Measurements from ENCODE around the gene BAIAP3. TPM values are rescaled to one million over a fixed set of nuclear protein-coding genes. Genes with fewer than 3 reads are reported as not detected.

BAIAP3 gene
- total RNA-seq, 1 donor from 2014 or later, result 6.9 TPM

DNA sequence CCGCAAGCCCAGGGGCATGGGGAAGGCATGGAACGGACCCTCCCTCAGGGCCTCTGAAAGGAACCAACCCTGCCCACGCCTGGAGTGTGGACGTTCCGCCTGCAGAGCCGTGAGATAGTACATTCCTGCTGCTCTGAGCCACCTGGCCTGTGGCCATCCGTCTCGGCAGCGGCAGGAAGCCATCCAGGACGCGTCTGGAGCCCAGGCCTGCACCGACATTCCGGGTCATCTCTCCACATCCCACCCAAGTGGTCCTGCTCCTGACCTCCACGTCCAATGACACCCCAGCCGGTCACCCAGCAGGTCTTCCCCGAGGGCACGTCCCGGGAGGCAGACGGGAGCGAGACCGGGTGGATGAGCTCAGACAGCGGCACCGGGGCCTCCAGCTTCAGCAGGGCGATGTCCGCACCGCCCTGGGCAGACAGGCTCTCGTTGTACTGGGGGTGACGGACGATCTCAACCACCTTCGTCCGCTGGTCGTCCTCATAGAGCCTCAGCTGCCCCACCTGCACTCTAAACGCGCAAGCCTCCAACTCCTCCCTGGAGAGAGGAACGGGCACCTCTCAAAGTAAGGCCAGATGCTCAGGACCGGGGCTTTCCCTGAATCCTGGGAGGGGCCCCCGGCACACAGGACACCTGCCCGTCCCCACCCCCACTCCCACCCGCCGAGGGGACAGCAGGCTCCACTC lies 45.3 kb upstream of the BAIAP3 start:
- Mint-ChIP-seq H3K4me1 (ENCODE audit: unreplicated experiment) (peaks cover 11% of the 10 kb centered on the region), H3K27ac (no peak overlapping the region), H3K27me3 (peaks cover 44% of the 10 kb centered on the region), H3K36me3 (no peaks in the 10 kb centered on the region), H3K4me3 (no peak overlapping the region), H3K9me3 (no peaks in the 10 kb centered on the region)
- TF ChIP-seq, protein P1, sequence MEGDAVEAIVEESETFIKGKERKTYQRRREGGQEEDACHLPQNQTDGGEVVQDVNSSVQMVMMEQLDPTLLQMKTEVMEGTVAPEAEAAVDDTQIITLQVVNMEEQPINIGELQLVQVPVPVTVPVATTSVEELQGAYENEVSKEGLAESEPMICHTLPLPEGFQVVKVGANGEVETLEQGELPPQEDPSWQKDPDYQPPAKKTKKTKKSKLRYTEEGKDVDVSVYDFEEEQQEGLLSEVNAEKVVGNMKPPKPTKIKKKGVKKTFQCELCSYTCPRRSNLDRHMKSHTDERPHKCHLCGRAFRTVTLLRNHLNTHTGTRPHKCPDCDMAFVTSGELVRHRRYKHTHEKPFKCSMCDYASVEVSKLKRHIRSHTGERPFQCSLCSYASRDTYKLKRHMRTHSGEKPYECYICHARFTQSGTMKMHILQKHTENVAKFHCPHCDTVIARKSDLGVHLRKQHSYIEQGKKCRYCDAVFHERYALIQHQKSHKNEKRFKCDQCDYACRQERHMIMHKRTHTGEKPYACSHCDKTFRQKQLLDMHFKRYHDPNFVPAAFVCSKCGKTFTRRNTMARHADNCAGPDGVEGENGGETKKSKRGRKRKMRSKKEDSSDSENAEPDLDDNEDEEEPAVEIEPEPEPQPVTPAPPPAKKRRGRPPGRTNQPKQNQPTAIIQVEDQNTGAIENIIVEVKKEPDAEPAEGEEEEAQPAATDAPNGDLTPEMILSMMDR (conservative IDR thresholded peaks at IDR 0.05), result no peak
- no peak for DNase-seq (ENCODE audit: extremely low spot score, unreplicated experiment)

DNA sequence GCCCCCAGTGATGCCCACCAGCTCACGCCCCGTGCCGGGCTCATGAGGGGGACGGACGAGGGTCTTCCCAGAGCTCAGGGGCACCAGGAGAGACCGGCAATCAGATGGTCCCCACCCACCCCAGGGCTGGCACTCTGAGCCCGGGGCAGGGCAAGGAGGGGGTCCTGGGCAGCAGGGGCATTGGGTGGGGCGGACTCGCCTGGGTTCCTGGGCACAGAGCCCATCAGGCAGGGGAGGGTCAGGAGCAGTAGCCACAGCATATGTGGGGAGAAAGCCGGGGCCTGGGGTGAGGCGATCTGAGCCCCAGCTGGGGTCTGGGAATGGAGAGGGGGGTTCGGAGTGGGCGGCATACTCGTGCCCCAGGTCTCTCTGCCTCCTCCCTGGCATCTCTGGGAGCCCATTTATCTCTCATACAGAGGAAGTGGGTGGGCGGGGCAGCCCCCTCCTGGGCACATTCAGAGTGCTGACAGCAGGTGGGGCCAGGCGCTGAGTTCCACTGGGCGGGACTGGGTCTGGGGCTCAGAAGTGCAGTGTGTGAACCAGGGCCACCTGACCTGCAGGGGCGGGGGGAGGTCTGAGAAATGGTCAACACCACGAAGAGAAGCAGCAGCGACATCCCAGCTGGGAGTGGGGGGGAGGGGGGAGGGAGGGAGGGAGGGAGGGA lies 44.5 kb upstream of the BAIAP3 start:
- H3K4me1 Mint-ChIP-seq (ENCODE audit: unreplicated experiment), result peaks cover 11% of the 10 kb centered on the region
- no peak for DNase-seq (ENCODE audit: extremely low spot score, unreplicated experiment)
- no peaks in the 10 kb centered on the region for H3K9me3 Mint-ChIP-seq
- H3K27ac Mint-ChIP-seq, result no peak overlapping the region
- H3K27me3 Mint-ChIP-seq, result peaks cover 40% of the 10 kb centered on the region
- H3K4me3 Mint-ChIP-seq, result no peak overlapping the region
- H3K36me3 Mint-ChIP-seq, result no peaks in the 10 kb centered on the region
- TF ChIP-seq, protein P1 (conservative IDR thresholded peaks at IDR 0.05), result no peak

DNA sequence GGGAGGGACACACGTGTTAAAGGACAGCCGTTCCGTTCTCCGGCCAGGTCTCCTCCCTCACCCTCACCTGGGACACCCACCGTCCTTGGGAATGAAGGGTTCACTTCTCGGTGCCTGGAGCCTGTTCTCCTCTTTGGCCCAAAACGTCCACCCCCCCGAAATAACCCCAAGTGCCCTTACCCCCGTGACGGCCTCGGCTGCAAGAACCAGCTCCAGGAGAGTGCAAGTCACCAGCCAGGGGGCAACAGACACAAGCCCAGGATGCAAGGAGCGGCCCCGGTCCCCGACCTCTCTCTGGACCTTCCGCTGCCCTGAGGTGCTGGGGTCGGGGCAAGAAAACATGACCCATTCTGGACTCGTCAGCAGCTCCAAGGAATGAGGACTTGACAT lies 44.0 kb upstream of the BAIAP3 start:
- Mint-ChIP-seq H3K27me3 (peaks cover 43% of the 10 kb centered on the region), H3K4me3 (no peak overlapping the region), H3K9me3 (no peaks in the 10 kb centered on the region), H3K36me3 (no peaks in the 10 kb centered on the region), H3K27ac (no peak overlapping the region), H3K4me1 (ENCODE audit: unreplicated experiment) (peaks cover 11% of the 10 kb centered on the region)
- TF ChIP-seq, protein P1 (conservative IDR thresholded peaks at IDR 0.05), result no peak
- no peak for DNase-seq (ENCODE audit: extremely low spot score, unreplicated experiment)

DNA sequence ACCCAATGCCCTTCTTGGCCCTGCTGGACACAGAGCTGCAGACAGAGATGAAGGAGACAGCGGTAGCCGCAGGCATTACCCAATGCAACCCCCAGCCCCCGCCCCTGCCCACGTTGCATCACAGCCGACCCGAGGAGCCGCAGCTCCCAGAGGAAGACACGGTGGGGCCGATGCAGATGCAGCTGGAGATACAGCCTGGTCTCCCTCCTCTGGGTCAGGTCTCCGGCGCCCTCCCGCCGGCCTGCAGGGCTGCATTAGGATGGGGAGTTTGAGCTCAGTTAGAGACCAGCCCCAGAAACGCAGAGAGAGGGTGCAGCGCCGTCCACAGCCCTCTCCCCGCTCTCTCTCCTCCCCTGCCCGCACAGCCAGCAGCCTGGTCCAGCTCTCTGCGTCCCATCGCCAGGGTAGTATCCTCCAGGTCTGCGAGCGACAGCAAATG lies 43.4 kb upstream of the BAIAP3 start:
- H3K27me3 Mint-ChIP-seq, result peaks cover 44% of the 10 kb centered on the region
- peaks cover 11% of the 10 kb centered on the region for H3K4me1 Mint-ChIP-seq (ENCODE audit: unreplicated experiment)
- TF ChIP-seq, protein P1 (conservative IDR thresholded peaks at IDR 0.05), result no peak
- DNase-seq (ENCODE audit: extremely low spot score, unreplicated experiment), result no peak
- no peak overlapping the region for H3K27ac Mint-ChIP-seq
- H3K4me3 Mint-ChIP-seq, result no peak overlapping the region
- no peaks in the 10 kb centered on the region for H3K36me3 Mint-ChIP-seq
- no peaks in the 10 kb centered on the region for H3K9me3 Mint-ChIP-seq

DNA sequence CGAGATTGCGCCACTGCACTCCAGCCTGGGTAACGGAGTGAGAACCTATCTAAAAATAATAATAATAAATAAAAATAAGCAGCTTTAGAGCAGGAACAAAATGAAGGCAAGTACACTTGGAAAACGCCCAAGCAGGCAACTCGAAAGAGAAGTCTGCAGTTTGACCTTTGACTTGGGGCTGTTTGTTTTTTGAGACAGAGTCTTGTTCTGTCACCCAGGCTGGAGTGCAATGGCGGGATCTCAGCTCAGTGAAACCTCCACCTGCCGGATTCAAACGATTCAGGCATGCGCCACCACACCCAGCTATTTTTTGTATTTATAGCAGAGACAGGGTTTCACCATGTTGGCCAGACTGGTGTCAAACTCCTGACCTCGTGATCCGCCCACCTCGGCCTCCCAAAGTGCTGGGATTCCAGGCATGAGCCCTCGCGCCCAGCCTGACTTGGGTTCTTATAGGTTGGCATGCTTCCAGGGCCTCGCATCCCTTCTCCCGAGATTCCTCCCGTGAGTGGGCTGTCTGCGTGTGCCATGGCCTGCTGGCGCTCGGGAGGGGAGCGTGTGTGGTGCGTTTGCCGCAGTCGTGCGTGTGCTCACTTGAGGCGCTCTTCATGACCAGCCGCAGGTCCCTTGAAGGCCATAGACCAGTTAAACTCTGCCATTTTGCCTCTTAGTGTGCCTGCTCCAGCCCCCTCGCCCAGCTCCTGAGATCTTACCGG lies 42.4 kb upstream of the BAIAP3 start:
- DNase-seq (ENCODE audit: extremely low spot score, unreplicated experiment), result no peak
- no peaks in the 10 kb centered on the region for H3K9me3 Mint-ChIP-seq
- no peak overlapping the region for H3K27ac Mint-ChIP-seq
- TF ChIP-seq, protein P1 (conservative IDR thresholded peaks at IDR 0.05), result no peak
- peaks cover 11% of the 10 kb centered on the region for H3K4me1 Mint-ChIP-seq (ENCODE audit: unreplicated experiment)
- no peaks in the 10 kb centered on the region for H3K36me3 Mint-ChIP-seq
- no peak overlapping the region for H3K4me3 Mint-ChIP-seq
- peaks cover 44% of the 10 kb centered on the region for H3K27me3 Mint-ChIP-seq
